Prostate gland (tissue), 2 donors: ENCODE measurements around the gene SNRPD1. TPM values are rescaled to one million over a fixed set of nuclear protein-coding genes. Genes with fewer than 3 reads are reported as not detected.

ENCODE experiments used
- DNase-seq: peaks from one replicate; pipeline ENCODE4 v3.0.0-alpha.2; 2019; ENCODE audit warnings: low spot score
- H3K27ac ChIP-seq, 2 donors: fragments of 200-600 bp; sonication (generic); 2 replicates each; pipeline ENCODE4 v1.5.1; 2017 to 2019
- H3K27me3 ChIP-seq: fragments of 200-600 bp; sonication (generic); replicated peaks from 2 replicates; pipeline ENCODE4 v1.5.1; 2019; ENCODE audit not compliant: insufficient read depth
- H3K36me3 ChIP-seq, 2 donors: fragments of 200-600 bp; sonication (generic); 1 replicate in 1 of 2; 2 replicates in 1 of 2; pipeline versions ENCODE4 v1.5.1 to v1.8.1; 2017 to 2019
- H3K4me1 ChIP-seq: fragments of 200-600 bp; sonication (generic); replicated peaks from 2 replicates; pipeline ENCODE4 v1.5.1; 2019
- H3K4me3 ChIP-seq, 2 donors: fragments of 200-600 bp; sonication (generic); 2 replicates each; pipeline ENCODE4 v1.5.1; 2017 to 2019
- H3K9me3 ChIP-seq: fragments of 200-600 bp; sonication (generic); 2 replicates; pipeline ENCODE4 v1.5.1; 2017
- POLR2A ChIP-seq: fragments of 450-650 bp; IDR thresholded peaks from one replicate; pipeline ENCODE4 v1.6.1; 2016; ENCODE audit warnings: antibody characterized with exemption, mild to moderate bottlenecking
- POLR2AphosphoS5 ChIP-seq: sonication (generic); formaldehyde crosslinking; IDR thresholded peaks from one replicate; pipeline ENCODE4 v1.6.1; 2017; ENCODE audit warnings: antibody characterized with exemption
- WGBS: methylation state at CpG from one replicate; pipeline ENCODE4 v1.1.5; 2018; 5-methylcytosine and 5-hydroxymethylcytosine counted together
- intact Hi-C: fragments of 100-400 bp; cut with DNase I; formaldehyde crosslinking; loops from one replicate; pipeline ENCODE4 v1.14.2; 2022
- microRNA-seq: library from miRNA; unstranded; fragments of <30 nt; microRNA quantifications from one replicate; pipeline ENCODE4, GENCODE V29; 2016
- small RNA-seq, 2 donors: library from RNA; depleted of rRNA; stranded (forward); fragments of <200 nt; gene quantifications; one replicate each; pipeline ENCODE3, GENCODE V24; 2016
- total RNA-seq, 2 donors: library from RNA; depleted of rRNA; stranded (reverse); fragments of >200 nt; gene quantifications; one replicate each; pipeline ENCODE4 v1.1.0, GENCODE V29; 2016
- TF ChIP-seq, protein P1 (sequence below), 4 experiments: fragments of 200-600 bp in 2 of 4; fragments of 450-650 bp in 2 of 4; sonication (generic) in 2 of 4; IDR thresholded peaks; 1 replicate in 3 of 4; 2 replicates in 1 of 4; pipeline ENCODE4 v1.5.1; 2016 to 2019; ENCODE audit warnings: antibody characterized with exemption in 4 of 4, mild to moderate bottlenecking in 2 of 4, moderate library complexity in 2 of 4

SNRPD1 gene
- total RNA-seq, 2 donors from 2014 or later: 6.0 TPM

DNA sequence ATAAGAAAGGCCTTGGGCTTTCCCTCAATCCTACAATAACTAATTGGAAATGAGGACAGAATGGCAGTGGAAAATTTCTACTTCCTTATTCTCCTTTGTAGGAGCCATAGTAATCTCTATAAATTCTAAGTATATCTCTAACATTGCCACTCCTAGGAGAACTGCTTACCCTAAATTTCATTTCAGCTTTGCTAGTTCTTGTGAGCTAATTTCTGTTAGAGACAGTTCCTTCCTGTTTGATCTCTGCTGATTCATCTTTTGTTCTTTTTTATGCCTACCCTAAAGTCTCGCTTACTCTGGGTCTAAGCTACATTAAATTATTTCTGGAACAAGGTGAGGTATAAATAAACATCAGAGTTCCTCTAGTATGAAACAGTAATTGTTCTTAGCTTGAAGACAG, 66.7 kb downstream of the SNRPD1 start:
- no peaks in the 10 kb centered on the region for H3K9me3 ChIP-seq

DNA sequence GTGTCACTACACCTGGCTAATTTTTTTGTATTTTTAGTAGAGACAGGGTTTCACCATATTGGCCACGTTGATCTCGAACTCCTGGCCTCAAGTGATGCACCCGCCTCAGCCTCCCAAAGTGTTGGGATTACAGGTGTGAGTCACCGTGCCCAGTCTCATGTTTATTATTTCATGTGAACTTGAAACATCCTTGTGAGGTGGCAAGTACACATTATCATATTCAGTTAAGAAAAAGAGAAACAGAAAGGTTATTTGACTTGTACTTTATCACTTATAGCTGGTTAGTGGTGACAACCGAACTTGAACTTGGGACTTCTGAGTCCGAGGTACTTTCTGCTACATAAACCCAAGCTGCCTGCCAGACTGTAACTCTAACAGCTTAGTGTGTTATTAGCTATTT, 68.0 kb downstream of the SNRPD1 start:
- TF ChIP-seq POLR2A (no peak), POLR2AphosphoS5 (no peak)
- TF ChIP-seq, protein P1, sequence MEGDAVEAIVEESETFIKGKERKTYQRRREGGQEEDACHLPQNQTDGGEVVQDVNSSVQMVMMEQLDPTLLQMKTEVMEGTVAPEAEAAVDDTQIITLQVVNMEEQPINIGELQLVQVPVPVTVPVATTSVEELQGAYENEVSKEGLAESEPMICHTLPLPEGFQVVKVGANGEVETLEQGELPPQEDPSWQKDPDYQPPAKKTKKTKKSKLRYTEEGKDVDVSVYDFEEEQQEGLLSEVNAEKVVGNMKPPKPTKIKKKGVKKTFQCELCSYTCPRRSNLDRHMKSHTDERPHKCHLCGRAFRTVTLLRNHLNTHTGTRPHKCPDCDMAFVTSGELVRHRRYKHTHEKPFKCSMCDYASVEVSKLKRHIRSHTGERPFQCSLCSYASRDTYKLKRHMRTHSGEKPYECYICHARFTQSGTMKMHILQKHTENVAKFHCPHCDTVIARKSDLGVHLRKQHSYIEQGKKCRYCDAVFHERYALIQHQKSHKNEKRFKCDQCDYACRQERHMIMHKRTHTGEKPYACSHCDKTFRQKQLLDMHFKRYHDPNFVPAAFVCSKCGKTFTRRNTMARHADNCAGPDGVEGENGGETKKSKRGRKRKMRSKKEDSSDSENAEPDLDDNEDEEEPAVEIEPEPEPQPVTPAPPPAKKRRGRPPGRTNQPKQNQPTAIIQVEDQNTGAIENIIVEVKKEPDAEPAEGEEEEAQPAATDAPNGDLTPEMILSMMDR (IDR thresholded peaks at IDR 0.05): no peak
- Histone ChIP-seq H3K27me3 (no peaks in the 10 kb centered on the region), H3K4me3 (no peak overlapping the region), H3K9me3 (no peaks in the 10 kb centered on the region), H3K4me1 (no peaks in the 10 kb centered on the region), H3K36me3 (no peaks in the 10 kb centered on the region), H3K27ac (no peak overlapping the region)
- WGBS: 96% methylated on average over 6 of the region's 6 CpGs
- intact Hi-C loops: loop anchor here (5.0 kb wide), 1 partner anchor 62 kb away; the partner anchor contains the start of gene MIB1
- DNase-seq: no peak

More for the DNA sequence above, 66.7 kb downstream of the SNRPD1 start:
- H3K4me1 ChIP-seq: no peaks in the 10 kb centered on the region
- WGBS: 38% methylated on average over 1 of the region's 1 CpG
- H3K27ac ChIP-seq: peak overlapping the region in 1 of 2 donors; percentile 19
- intact Hi-C loops: no loop called here
- H3K27me3 ChIP-seq: no peaks in the 10 kb centered on the region
- H3K4me3 ChIP-seq: no peak overlapping the region
- DNase-seq: no peak
- TF ChIP-seq, protein P1 (IDR thresholded peaks at IDR 0.05): no peak
- peak; percentile 13 for TF ChIP-seq POLR2AphosphoS5
- H3K36me3 ChIP-seq: no peaks in the 10 kb centered on the region

DNA sequence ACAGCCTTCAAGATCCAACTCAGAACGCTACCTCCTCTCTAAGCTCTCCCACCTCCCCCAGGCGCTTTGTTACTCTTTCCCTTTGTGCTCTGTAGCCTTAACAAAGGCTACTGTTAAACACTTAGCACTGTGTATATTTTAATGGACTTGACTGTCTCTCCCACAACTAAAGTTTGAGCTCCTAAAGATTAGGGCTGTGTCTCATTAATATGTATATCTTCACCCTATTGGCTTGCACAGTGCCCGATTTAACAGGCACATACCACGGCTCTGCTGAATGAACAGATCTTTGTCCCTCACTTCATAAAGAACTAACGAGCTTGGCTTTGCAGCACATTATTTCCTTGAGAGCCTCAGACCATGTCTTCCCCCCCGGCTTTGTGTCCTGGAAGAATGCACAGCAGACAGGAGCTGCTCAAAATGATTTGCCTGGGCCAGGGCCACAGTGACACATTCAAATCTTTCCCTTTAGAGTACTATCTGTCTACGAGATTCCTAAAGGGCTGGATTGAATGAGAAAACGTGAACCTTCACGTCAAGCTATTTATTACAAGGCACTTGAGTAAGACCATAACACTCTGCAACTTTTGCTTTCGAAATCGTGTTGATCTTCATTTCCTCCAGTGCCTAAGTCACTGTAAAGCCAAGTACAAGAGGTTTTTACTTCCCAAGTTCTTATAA, 70.4 kb downstream of the SNRPD1 start:
- H3K36me3 ChIP-seq: no peaks in the 10 kb centered on the region
- 10% methylated on average over 11 of the region's 11 CpGs for WGBS
- H3K4me1 ChIP-seq: no peaks in the 10 kb centered on the region
- H3K9me3 ChIP-seq: no peaks in the 10 kb centered on the region
- intact Hi-C loops: loop anchor here (5.0 kb wide), 1 partner anchor 60 kb away; the partner anchor contains the start of gene MIB1
- peak overlapping the region; percentile 63 to 69 for H3K27ac ChIP-seq
- no peak for TF ChIP-seq POLR2A
- TF ChIP-seq, protein P1 (IDR thresholded peaks at IDR 0.05): no peak
- peak; percentile 60 for TF ChIP-seq POLR2AphosphoS5
- peak overlapping the region; percentile 6 to 28 for H3K4me3 ChIP-seq
- DNase-seq: peak; percentile 25
- H3K27me3 ChIP-seq: no peaks in the 10 kb centered on the region

Small RNAs within 50 kb of the gene (microRNA-seq; reads per million reads assigned to microRNA genes)
- gene MIR320C1: 4.4 reads per million, percentile 41 among the genes with 10 or more reads in this experiment

Small RNAs within 50 kb of the gene (small RNA-seq; reads per million reads assigned to genes)
- 0 reads per million in 2 donors for gene MIR320C1

Other genes with a start within 250 kb of the SNRPD1 start
- gene ESCO1, start 11.6 kb upstream of the SNRPD1 start, total RNA-seq: 10 to 100 TPM; 19.6 to 21.8 TPM
- 10 to 100 TPM in 1 of 2 donors, 1 to 10 TPM in 1; 9.6 to 18.5 TPM for gene ABHD3, start 92.5 kb downstream of the SNRPD1 start, total RNA-seq
- 10 to 100 TPM; 30.0 to 34.7 TPM for gene MIB1, start 128.5 kb downstream of the SNRPD1 start, total RNA-seq